ENCODE measurements around the gene CFAP46.

CFAP46 gene

DNA sequence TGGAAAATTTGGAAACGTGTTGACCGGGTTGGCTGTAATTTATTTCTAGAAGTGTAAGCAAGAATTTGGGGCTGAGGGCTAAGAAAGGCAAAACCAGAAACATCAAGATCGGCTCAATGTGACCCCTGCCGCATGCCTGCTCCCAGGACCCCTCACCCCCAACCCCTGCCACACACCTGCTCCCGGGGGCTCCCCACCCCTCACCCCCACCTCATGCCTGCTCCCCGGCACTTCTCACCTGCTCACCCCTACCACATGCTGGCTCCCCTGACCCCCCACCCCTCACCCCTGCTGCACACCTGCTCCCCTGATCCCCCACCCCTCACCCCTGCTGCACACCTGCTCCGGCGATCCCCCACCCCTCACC, 19.0 kb upstream of the CFAP46 start:
- Histone ChIP-seq H3F3A (ENCODE audit: low read depth) (no peaks in the 10 kb centered on the region), H3K4me1 (ENCODE audit: insufficient read depth, low read length, poor library complexity, severe bottlenecking) (no peaks in the 10 kb centered on the region)

DNA sequence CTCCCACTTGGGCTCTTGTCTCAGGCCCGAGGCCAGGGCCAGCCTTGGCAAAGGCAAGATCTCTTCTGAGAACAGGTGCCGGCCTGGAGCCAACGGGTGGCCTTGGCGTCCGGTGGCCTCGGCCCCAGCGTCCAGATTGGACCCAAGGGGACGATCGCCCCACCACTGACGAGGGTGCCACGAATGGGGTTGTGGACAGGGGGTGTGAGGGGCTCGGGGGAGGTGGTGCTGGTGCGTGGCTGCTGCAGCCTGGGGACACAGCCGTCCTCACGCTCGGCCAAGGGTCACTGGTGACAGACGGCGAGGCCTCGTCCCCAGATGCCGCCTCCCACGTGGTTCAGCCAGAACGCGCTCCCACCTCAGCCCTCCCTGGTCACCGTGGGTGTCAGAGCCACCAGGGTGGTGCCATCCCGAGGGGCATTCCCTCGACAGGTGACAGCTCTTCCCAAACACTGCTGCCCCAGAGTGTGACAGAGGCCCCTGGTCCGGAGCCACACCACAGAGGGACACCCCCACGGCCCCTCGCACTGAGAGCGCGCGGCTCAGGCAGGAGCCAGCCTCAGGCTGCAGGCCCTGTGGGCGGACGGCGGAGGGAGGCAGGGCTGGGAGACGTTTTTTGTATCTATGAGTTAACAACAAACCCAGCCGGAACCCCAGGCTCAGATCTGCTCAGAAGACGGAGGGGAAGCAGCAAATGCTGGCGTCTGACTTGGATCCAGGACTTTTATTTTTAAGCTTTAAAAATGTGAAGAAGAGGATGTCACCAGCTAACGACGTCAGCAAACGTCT, 18.5 kb upstream of the CFAP46 start:
- no peaks in the 10 kb centered on the region for H3F3A ChIP-seq (ENCODE audit: low read depth)
- H4K20me1 ChIP-seq (ENCODE audit: insufficient read depth, low read length, poor library complexity, severe bottlenecking) = no peaks in the 10 kb centered on the region
- no peak overlapping the region for H3K4me2 ChIP-seq (ENCODE audit: low read depth, low read length, poor library complexity, severe bottlenecking)
- no peaks in the 10 kb centered on the region for H3K4me1 ChIP-seq (ENCODE audit: insufficient read depth, low read length, poor library complexity, severe bottlenecking)
- H3K9me2 ChIP-seq (replicated peaks; ENCODE audit: low read depth, low read length) = no peaks in the 10 kb centered on the region
- H3K27me3 ChIP-seq (ENCODE audit: insufficient read depth, low read length, poor library complexity, severe bottlenecking) = no peaks in the 10 kb centered on the region
- H3K9me3 ChIP-seq (ENCODE audit: insufficient read depth, low read depth, low read length) = no peaks in the 10 kb centered on the region; the same call in 1 of the 2 replicates
- H3K4me3 ChIP-seq (ENCODE audit: low read length, poor library complexity, severe bottlenecking) = no peak overlapping the region
- no peak for TF ChIP-seq EZH2phosphoT487 (IDR thresholded peaks at IDR 0.05; ENCODE audit: borderline replicate concordance)
- TF ChIP-seq, protein P1, sequence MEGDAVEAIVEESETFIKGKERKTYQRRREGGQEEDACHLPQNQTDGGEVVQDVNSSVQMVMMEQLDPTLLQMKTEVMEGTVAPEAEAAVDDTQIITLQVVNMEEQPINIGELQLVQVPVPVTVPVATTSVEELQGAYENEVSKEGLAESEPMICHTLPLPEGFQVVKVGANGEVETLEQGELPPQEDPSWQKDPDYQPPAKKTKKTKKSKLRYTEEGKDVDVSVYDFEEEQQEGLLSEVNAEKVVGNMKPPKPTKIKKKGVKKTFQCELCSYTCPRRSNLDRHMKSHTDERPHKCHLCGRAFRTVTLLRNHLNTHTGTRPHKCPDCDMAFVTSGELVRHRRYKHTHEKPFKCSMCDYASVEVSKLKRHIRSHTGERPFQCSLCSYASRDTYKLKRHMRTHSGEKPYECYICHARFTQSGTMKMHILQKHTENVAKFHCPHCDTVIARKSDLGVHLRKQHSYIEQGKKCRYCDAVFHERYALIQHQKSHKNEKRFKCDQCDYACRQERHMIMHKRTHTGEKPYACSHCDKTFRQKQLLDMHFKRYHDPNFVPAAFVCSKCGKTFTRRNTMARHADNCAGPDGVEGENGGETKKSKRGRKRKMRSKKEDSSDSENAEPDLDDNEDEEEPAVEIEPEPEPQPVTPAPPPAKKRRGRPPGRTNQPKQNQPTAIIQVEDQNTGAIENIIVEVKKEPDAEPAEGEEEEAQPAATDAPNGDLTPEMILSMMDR (conservative IDR thresholded peaks at IDR 0.05; ENCODE audit: low read length) = no peak
- no peaks in the 10 kb centered on the region for H3K36me3 ChIP-seq (ENCODE audit: insufficient read depth, low read length)
- H3K79me2 ChIP-seq (ENCODE audit: insufficient read depth, low read length) = no peaks in the 10 kb centered on the region
- no peak overlapping the region for H2AFZ ChIP-seq (ENCODE audit: low read length)
- H3K9ac ChIP-seq (ENCODE audit: low read depth, low read length, poor library complexity, severe bottlenecking) = no peak overlapping the region

More for the DNA sequence above, 19.0 kb upstream of the CFAP46 start:
- no peaks in the 10 kb centered on the region for H4K20me1 ChIP-seq (ENCODE audit: insufficient read depth, low read length, poor library complexity, severe bottlenecking)
- H3K36me3 ChIP-seq (ENCODE audit: insufficient read depth, low read length) = no peaks in the 10 kb centered on the region
- H3K9me2 ChIP-seq (replicated peaks; ENCODE audit: low read depth, low read length) = no peaks in the 10 kb centered on the region
- H3K4me3 ChIP-seq (ENCODE audit: low read length, poor library complexity, severe bottlenecking) = no peak overlapping the region
- H3K79me2 ChIP-seq (ENCODE audit: insufficient read depth, low read length) = no peaks in the 10 kb centered on the region
- no peaks in the 10 kb centered on the region for H3K27me3 ChIP-seq (ENCODE audit: insufficient read depth, low read length, poor library complexity, severe bottlenecking)
- no peak for TF ChIP-seq EZH2phosphoT487 (IDR thresholded peaks at IDR 0.05; ENCODE audit: borderline replicate concordance)
- TF ChIP-seq, protein P1 (conservative IDR thresholded peaks at IDR 0.05; ENCODE audit: low read length) = no peak
- no peaks in the 10 kb centered on the region; the same call in 1 of the 2 replicates for H3K9me3 ChIP-seq (ENCODE audit: insufficient read depth, low read depth, low read length)
- no peak overlapping the region for H3K4me2 ChIP-seq (ENCODE audit: low read depth, low read length, poor library complexity, severe bottlenecking)
- H2AFZ ChIP-seq (ENCODE audit: low read length) = no peak overlapping the region
- H3K9ac ChIP-seq (ENCODE audit: low read depth, low read length, poor library complexity, severe bottlenecking) = no peak overlapping the region

- H3K4me1 ChIP-seq (ENCODE audit: insufficient read depth, low read length, poor library complexity, severe bottlenecking) = no peaks in the 10 kb centered on the region
- H3K79me2 ChIP-seq (ENCODE audit: insufficient read depth, low read length) = no peaks in the 10 kb centered on the region
- no peak overlapping the region for H2AFZ ChIP-seq (ENCODE audit: low read length)
- H3K9me3 ChIP-seq (ENCODE audit: insufficient read depth, low read depth, low read length) = no peaks in the 10 kb centered on the region; the same call in 1 of the 2 replicates
- no peaks in the 10 kb centered on the region for H3F3A ChIP-seq (ENCODE audit: low read depth)
- no peak overlapping the region for H3K4me3 ChIP-seq (ENCODE audit: low read length, poor library complexity, severe bottlenecking)
- no peaks in the 10 kb centered on the region for H3K27me3 ChIP-seq (ENCODE audit: insufficient read depth, low read length, poor library complexity, severe bottlenecking)
- H3K9me2 ChIP-seq (replicated peaks; ENCODE audit: low read depth, low read length) = no peaks in the 10 kb centered on the region
- no peak overlapping the region for H3K4me2 ChIP-seq (ENCODE audit: low read depth, low read length, poor library complexity, severe bottlenecking)
- no peaks in the 10 kb centered on the region for H3K36me3 ChIP-seq (ENCODE audit: insufficient read depth, low read length)
- H4K20me1 ChIP-seq (ENCODE audit: insufficient read depth, low read length, poor library complexity, severe bottlenecking) = no peaks in the 10 kb centered on the region
- no peak overlapping the region for H3K9ac ChIP-seq (ENCODE audit: low read depth, low read length, poor library complexity, severe bottlenecking)
- TF ChIP-seq EZH2phosphoT487 (IDR thresholded peaks at IDR 0.05; ENCODE audit: borderline replicate concordance) = no peak
- TF ChIP-seq, protein P1 (conservative IDR thresholded peaks at IDR 0.05; ENCODE audit: low read length) = no peak
Measured at GRCh38 chr10:132960071-132960472, 17.7 kb upstream of the CFAP46 start.
